Activated naive CD8-positive, alpha-beta T cell treated with anti-CD3 and anti-CD28 coated beads, Interleukin-2, amount 10 ng/mL, durations not matched to agents 7 days and 5 days (primary cell): ENCODE data around the gene HADH. TPM values are rescaled to one million over a fixed set of nuclear protein-coding genes. Genes with fewer than 3 reads are reported as not detected.
A peak's percentile ranks its signal among the peaks of the same experiment; 100 is the strongest.
"Not testable (repeated sequence)": the region's sequence is repeated elsewhere in the genome, so short reads cannot be mapped to it uniquely, and the experiment has no call there.

Experiments
- ATAC-seq: fragments of 150-1000 bp; cut with Tn5 transposase; one replicate; pipeline ENCODE4 v1.10.0; 2021; ENCODE audit warnings: low read depth, moderate library complexity
- POLR2A ChIA-PET: fragments of 350-600 bp; sonication (Branson Sonifier 250); formaldehyde crosslinking; loops from one replicate; lab custom pipeline; 2021; ENCODE audit warnings: antibody characterized with exemption; lab: Charles Lee
- DNase-seq: peaks from one replicate; pipeline ENCODE4 v3.0.0; 2021
- H3K27ac Mint-ChIP-seq: one replicate; pipeline ENCODE4 v1.8.0; 2022; ENCODE audit warnings: mild to moderate bottlenecking, mixed read lengths
- H3K27me3 Mint-ChIP-seq: one replicate; pipeline ENCODE4 v1.8.0; 2022; ENCODE audit warnings: mild to moderate bottlenecking, moderate library complexity, mixed read lengths
- H3K36me3 Mint-ChIP-seq: one replicate; pipeline ENCODE4 v1.8.0; 2021; ENCODE audit warnings: mild to moderate bottlenecking, mixed read lengths
- H3K4me1 Mint-ChIP-seq: one replicate; pipeline ENCODE4 v1.8.0; 2021; ENCODE audit warnings: mixed read lengths
- H3K4me3 Mint-ChIP-seq: one replicate; pipeline ENCODE4 v1.8.0; 2022; ENCODE audit warnings: mild to moderate bottlenecking, moderate library complexity, mixed read lengths
- H3K9me3 Mint-ChIP-seq: one replicate; pipeline ENCODE4 v1.8.0; 2021; ENCODE audit warnings: mixed read lengths
- total RNA-seq, 2 experiments: library from RNA; stranded (reverse); gene quantifications; one replicate each; pipeline ENCODE4 v1.2.3, GENCODE V29; 2021

HADH gene
- total RNA-seq, 2 experiments from 2014 or later, result 45.3 to 46.6 TPM

DNA sequence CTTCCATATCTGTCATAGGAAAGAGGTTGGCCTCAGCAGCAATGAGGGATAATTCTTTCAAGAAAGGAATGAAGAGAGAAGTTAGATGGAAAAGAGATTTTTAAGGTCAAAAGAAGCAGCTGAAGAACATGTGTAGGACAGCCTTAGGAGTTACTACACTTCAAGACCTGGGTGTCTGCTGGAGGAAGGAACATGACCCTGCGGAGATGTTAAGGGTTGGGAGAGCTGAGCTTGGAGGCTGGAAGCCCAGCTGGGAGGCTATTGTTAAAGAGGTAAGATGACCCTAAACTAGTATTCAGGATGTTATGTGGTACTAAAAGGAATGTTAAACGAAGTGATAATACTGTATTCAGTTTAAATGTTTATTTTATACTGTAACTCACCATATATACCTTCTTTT is 15.0 kb downstream of the HADH start:
- DNase-seq (no peak), ATAC-seq (no peak)
- no peak overlapping the region for H3K27ac Mint-ChIP-seq
- H3K9me3 Mint-ChIP-seq, result peaks cover 4% of the 10 kb centered on the region
- no peaks in the 10 kb centered on the region for H3K27me3 Mint-ChIP-seq
- peaks cover 17% of the 10 kb centered on the region for H3K4me1 Mint-ChIP-seq
- H3K36me3 Mint-ChIP-seq, result peaks cover 42% of the 10 kb centered on the region
- POLR2A ChIA-PET, result no interaction called here
- no peak overlapping the region for H3K4me3 Mint-ChIP-seq

DNA sequence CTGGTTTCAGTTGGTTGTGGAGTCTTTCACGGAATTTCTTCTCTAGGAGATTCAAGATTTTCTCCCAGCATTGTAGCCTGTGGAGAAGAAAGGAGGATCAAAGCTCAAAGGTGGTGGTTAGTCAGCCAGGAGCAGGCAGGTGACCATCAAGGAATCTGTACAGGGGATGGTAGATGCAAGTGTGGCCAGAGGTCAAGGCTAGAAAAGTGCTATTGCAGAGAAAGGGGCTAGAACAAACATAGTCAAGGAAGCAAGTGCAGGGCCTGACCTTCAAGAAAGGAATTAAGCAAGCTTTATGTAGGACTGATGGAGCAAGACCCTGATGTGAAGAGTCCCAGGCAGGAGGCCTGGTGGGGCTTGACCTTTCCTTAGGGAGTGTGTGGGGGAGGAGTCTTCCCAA is 16.1 kb downstream of the HADH start:
- ATAC-seq, result no peak
- POLR2A ChIA-PET, result no interaction called here
- H3K27ac Mint-ChIP-seq, result no peak overlapping the region

GRCh38 chr4:108006361-108006760 is 16.7 kb downstream of the HADH start:
- Mint-ChIP-seq H3K4me1 (peaks cover 11% of the 10 kb centered on the region), H3K27ac (no peak overlapping the region), H3K27me3 (no peaks in the 10 kb centered on the region), H3K4me3 (no peak overlapping the region), H3K36me3 (peaks cover 42% of the 10 kb centered on the region), H3K9me3 (peaks cover 4% of the 10 kb centered on the region)
- POLR2A ChIA-PET, result no interaction called here
- peak; percentile 26 for ATAC-seq
- no peak for DNase-seq

More for the DNA sequence above, 16.1 kb downstream of the HADH start:
- Mint-ChIP-seq H3K4me3 (no peak overlapping the region), H3K9me3 (peaks cover 4% of the 10 kb centered on the region), H3K27me3 (no peaks in the 10 kb centered on the region), H3K36me3 (peaks cover 41% of the 10 kb centered on the region), H3K4me1 (peaks cover 15% of the 10 kb centered on the region)
- no peak for DNase-seq

GRCh38 chr4:108007984-108008383 is 18.3 kb downstream of the HADH start:
- POLR2A ChIA-PET, result no interaction called here
- no peak for DNase-seq
- no peak for ATAC-seq
- Mint-ChIP-seq H3K4me3 (no peak overlapping the region), H3K27ac (no peak overlapping the region), H3K36me3 (peaks cover 47% of the 10 kb centered on the region), H3K9me3 (peaks cover 1% of the 10 kb centered on the region), H3K4me1 (peaks cover 13% of the 10 kb centered on the region), H3K27me3 (no peaks in the 10 kb centered on the region)

- Mint-ChIP-seq H3K27me3 (no peaks in the 10 kb centered on the region), H3K36me3 (peaks cover 47% of the 10 kb centered on the region), H3K4me3 (no peak overlapping the region), H3K9me3 (peaks cover 1% of the 10 kb centered on the region), H3K4me1 (peaks cover 13% of the 10 kb centered on the region), H3K27ac (no peak overlapping the region)
- POLR2A ChIA-PET, result no interaction called here
- DNase-seq, result no peak
- ATAC-seq, result no peak
These were observed 19.0 kb downstream of the HADH start for GRCh38 chr4:108008721-108009120.

- H3K4me3 Mint-ChIP-seq, result no peak overlapping the region
- H3K36me3 Mint-ChIP-seq, result peaks cover 45% of the 10 kb centered on the region
- POLR2A ChIA-PET, result no interaction called here
- H3K4me1 Mint-ChIP-seq, result peaks cover 9% of the 10 kb centered on the region
- H3K9me3 Mint-ChIP-seq, result peaks cover 1% of the 10 kb centered on the region
- no peaks in the 10 kb centered on the region for H3K27me3 Mint-ChIP-seq
- no peak for ATAC-seq
- H3K27ac Mint-ChIP-seq, result no peak overlapping the region
- DNase-seq, result no peak
These were observed 20.5 kb downstream of the HADH start for GRCh38 chr4:108010167-108010566.

DNA sequence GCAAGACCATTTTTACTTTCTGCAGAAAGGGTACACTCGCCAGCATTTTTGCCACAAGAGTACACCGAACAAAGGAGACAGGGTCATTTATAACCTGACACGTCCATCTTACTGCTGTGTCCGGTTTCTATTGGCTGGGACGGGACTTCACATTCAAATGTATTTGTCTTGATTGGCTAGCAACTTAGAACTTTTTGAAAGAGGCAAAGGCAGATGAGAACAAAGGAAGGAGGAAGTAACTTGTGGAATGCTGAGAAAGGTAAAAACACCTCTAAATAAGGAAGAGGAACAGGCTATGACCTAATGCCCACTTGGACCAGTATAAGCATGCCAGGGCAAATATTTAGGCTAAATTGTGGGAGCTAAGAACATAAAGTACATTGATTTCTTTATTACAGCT is 22.7 kb downstream of the HADH start:
- H3K27ac Mint-ChIP-seq, H3K4me3 Mint-ChIP-seq, ATAC-seq, DNase-seq, H3K9me3 Mint-ChIP-seq, H3K4me1 Mint-ChIP-seq, POLR2A ChIA-PET, H3K27me3 Mint-ChIP-seq: not testable (repeated sequence)
- peaks cover 45% of the 10 kb centered on the region for H3K36me3 Mint-ChIP-seq

DNA sequence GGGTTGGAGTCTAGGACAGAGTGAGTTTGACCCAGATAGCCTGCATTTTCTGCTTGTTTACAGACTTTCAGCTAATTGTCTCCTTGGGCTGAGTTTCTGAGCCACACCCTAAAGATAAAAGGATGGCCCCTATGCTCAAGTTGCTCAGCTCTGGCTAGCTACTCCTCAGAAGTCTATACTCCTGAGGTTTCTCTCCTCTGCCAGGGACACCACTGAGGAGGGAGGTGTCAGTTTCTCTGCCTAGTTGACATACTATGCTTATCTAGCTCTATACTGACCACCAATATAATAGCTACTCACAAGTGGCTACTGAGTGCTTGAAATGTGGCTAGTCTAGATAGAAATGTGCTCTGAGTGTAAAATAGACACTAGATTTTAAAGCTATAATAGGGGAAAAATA is 23.6 kb downstream of the HADH start:
- POLR2A ChIA-PET, result interaction anchor here (1.0 kb wide), 1 partner anchor 34 kb away, joined by 5 read pairs; no protein-coding TSS in a partner anchor
- peaks cover 44% of the 10 kb centered on the region for H3K36me3 Mint-ChIP-seq

DNA sequence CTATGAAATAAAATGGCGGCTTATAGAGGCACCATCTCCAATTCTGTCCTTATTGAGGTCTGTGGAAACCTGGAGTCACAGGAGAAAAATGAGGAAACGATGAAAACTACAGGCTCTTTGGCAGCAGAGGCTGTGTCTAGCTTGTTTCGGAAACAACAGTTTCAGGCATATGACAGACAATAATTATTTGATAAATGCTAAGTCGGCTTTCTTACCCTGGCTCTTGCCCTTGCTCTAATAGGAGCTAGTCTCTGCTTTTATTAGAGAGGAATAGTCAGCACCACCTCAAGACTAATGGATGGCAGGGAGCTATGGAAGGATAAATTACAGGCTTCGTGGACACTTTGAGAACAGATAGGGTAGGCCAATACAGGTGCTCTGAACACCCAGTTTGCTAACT is 24.3 kb downstream of the HADH start:
- peaks cover 44% of the 10 kb centered on the region for H3K36me3 Mint-ChIP-seq
- POLR2A ChIA-PET, result interaction anchor here (1.0 kb wide), 1 partner anchor 33 kb away, joined by 5 read pairs; no protein-coding TSS in a partner anchor
- DNase-seq (no peak), ATAC-seq (no peak)
- no peak overlapping the region for H3K4me3 Mint-ChIP-seq
- H3K9me3 Mint-ChIP-seq, result peaks cover 1% of the 10 kb centered on the region
- H3K27me3 Mint-ChIP-seq, result no peaks in the 10 kb centered on the region
- H3K4me1 Mint-ChIP-seq, result peaks cover 9% of the 10 kb centered on the region
- no peak overlapping the region for H3K27ac Mint-ChIP-seq

More for the DNA sequence above, 23.6 kb downstream of the HADH start:
- H3K9me3 Mint-ChIP-seq, result peaks cover 1% of the 10 kb centered on the region
- DNase-seq (no peak), ATAC-seq (no peak)
- H3K4me3 Mint-ChIP-seq, result no peak overlapping the region
- H3K4me1 Mint-ChIP-seq, result peaks cover 6% of the 10 kb centered on the region
- H3K27ac Mint-ChIP-seq, result no peak overlapping the region
- H3K27me3 Mint-ChIP-seq, result no peaks in the 10 kb centered on the region

DNA sequence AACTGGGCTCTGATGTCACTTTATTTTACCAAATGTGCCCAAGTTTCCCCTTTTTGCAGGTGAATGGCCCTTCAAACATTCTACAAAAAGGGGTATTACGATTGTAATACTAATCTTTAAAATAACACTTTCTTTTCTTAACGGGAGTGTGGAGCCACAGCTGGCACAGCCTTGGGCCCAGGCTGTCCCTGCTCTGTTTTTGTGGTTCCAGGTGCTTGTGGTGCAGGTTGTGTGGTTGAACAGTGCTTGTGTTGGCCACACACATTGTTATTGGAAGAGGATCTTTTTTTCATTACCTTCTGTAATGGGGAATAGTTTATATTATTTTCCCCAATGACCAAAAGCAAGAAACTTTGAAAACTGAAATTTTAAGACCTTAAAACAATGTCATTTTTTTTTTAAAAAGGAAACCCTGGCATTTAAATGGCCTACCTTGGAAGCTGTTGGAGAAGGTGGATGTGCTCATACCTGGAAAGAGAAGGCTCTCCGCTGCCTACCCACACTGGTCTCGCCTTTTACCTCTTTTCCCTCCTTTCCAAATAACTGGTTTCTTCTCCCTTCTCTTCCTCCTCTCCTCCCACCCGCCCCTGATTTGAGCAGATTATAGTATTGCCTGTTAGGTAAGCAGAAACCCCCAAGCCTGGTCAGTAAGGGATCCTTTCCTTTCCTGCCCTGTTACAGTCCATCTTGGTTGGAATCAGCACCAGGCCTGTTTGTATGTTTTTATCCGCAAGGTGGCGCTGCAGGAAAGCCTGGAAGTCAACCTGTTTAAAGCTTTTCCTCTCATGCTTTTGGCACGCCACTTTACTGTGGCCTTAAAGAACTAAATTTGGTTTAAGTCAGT is 28.6 kb downstream of the HADH start:
- peaks cover 23% of the 10 kb centered on the region for H3K36me3 Mint-ChIP-seq
- DNase-seq (peak; percentile 80), ATAC-seq (peak; percentile 76)
- no peak overlapping the region for H3K4me3 Mint-ChIP-seq
- H3K4me1 Mint-ChIP-seq, result peaks cover 17% of the 10 kb centered on the region
- H3K27me3 Mint-ChIP-seq, result no peaks in the 10 kb centered on the region
- peak overlapping the region; percentile 56 for H3K27ac Mint-ChIP-seq
- H3K9me3 Mint-ChIP-seq, result no peaks in the 10 kb centered on the region
- POLR2A ChIA-PET, result interaction anchor here (1.7 to 1.8 kb wide), 2 partner anchors 28 to 556 kb away, joined by 3 to 5 read pairs; partner anchors contain the start of gene HADH

- H3K4me1 Mint-ChIP-seq, result peaks cover 17% of the 10 kb centered on the region
- H3K9me3 Mint-ChIP-seq, result no peaks in the 10 kb centered on the region
- ATAC-seq (no peak), DNase-seq (no peak)
- H3K36me3 Mint-ChIP-seq, result peaks cover 28% of the 10 kb centered on the region
- H3K4me3 Mint-ChIP-seq, result no peak overlapping the region
- no peaks in the 10 kb centered on the region for H3K27me3 Mint-ChIP-seq
- POLR2A ChIA-PET, result interaction anchor here (0.6 to 1.8 kb wide), 3 partner anchors 28 to 556 kb away, joined by 3 to 5 read pairs (median 3); partner anchors contain the start of gene HADH
- no peak overlapping the region for H3K27ac Mint-ChIP-seq
These were observed 29.1 kb downstream of the HADH start for GRCh38 chr4:108018884-108019187.

- H3K27ac Mint-ChIP-seq, result no peak overlapping the region
- no peaks in the 10 kb centered on the region for H3K27me3 Mint-ChIP-seq
- ATAC-seq (no peak), DNase-seq (no peak)
- H3K4me1 Mint-ChIP-seq, result peaks cover 19% of the 10 kb centered on the region
- peaks cover 38% of the 10 kb centered on the region for H3K36me3 Mint-ChIP-seq
- H3K9me3 Mint-ChIP-seq, result no peaks in the 10 kb centered on the region
- H3K4me3 Mint-ChIP-seq, result no peak overlapping the region
- POLR2A ChIA-PET, result no interaction called here
These were observed 34.6 kb downstream of the HADH start for GRCh38 chr4:108024085-108024877.

- no peak for ATAC-seq
- Mint-ChIP-seq H3K4me1 (peaks cover 23% of the 10 kb centered on the region), H3K27me3 (no peaks in the 10 kb centered on the region), H3K27ac (no peak overlapping the region), H3K36me3 (peaks cover 39% of the 10 kb centered on the region), H3K9me3 (no peaks in the 10 kb centered on the region), H3K4me3 (no peak overlapping the region)
- no peak for DNase-seq
- POLR2A ChIA-PET, result no interaction called here
These were observed 35.1 kb downstream of the HADH start for GRCh38 chr4:108024878-108025165.
